B cell (primary cell): Measurements from ENCODE around the gene SETBP1. TPM values are rescaled to one million over a fixed set of nuclear protein-coding genes. Genes with fewer than 3 reads are reported as not detected.

ENCODE experiments used
- ATAC-seq: fragments of 200-7000 bp; cut with Tn5 transposase; one replicate; pipeline ENCODE4 v1.10.0; 2021; ENCODE audit warnings: low read depth, mild to moderate bottlenecking, moderate number of reproducible peaks, moderate library complexity
- CTCF ChIA-PET: fragments of 350-600 bp; sonication (Branson Sonifier 250); formaldehyde crosslinking; loops from one replicate; lab custom pipeline; 2021; ENCODE audit warnings: antibody characterized with exemption, inconsistent platforms; lab: Charles Lee
- POLR2A ChIA-PET: fragments of 350-600 bp; sonication (Branson Sonifier 250); formaldehyde crosslinking; loops from one replicate; lab custom pipeline; 2021; ENCODE audit warnings: antibody characterized with exemption; lab: Charles Lee
- DNase-seq: peaks from one replicate; pipeline ENCODE4 v3.0.0; 2013
- H2AFZ ChIP-seq: 2 replicates; pipeline ENCODE4 v1.6.1; 2012; ENCODE audit warnings: mild to moderate bottlenecking, low read depth, low read length; ENCODE audit not compliant: insufficient read depth, poor library complexity, severe bottlenecking
- H3K27ac ChIP-seq, 2 donors: 1 replicate in 1 of 2; 2 replicates in 1 of 2; pipeline ENCODE4 v1.5.1; 2012 to 2013; ENCODE audit warnings: low read length in 2 of 2, mild to moderate bottlenecking in 2 of 2, moderate library complexity in 1 of 2
- H3K27me3 ChIP-seq, 4 experiments: fragments of 200-600 bp in 1 of 4; sonication (generic) in 1 of 4; replicated peaks in 1 of 4; 1 replicate in 2 of 4; 2 replicates in 2 of 4; pipeline versions ENCODE4 v1.6.1 to v1.7.0; 2013 to 2016; ENCODE audit warnings: low read length in 3 of 4, mild to moderate bottlenecking in 2 of 4, mixed read lengths in 1 of 4, moderate library complexity in 1 of 4; ENCODE audit not compliant: insufficient read depth in 4 of 4, control insufficient read depth in 3 of 4; ENCODE audit errors: control extremely low read depth in 1 of 4
- H3K36me3 ChIP-seq, 2 experiments: replicated peaks in 1 of 2; 1 replicate in 1 of 2; 2 replicates in 1 of 2; pipeline versions ENCODE4 v1.6.1 to v1.7.1; 2013; ENCODE audit warnings: low read length in 1 of 2; ENCODE audit not compliant: insufficient read depth in 2 of 2, control insufficient read depth in 1 of 2; ENCODE audit errors: control extremely low read depth in 1 of 2, extremely low read depth in 1 of 2
- H3K4me1 ChIP-seq, 2 donors: fragments of 200-600 bp in 1 of 2; sonication (generic) in 1 of 2; 1 replicate in 1 of 2; 2 replicates in 1 of 2; pipeline versions ENCODE4 v1.5.1 to v1.6.1; 2013 to 2017; ENCODE audit warnings: low read length in 2 of 2; ENCODE audit not compliant: control insufficient read depth in 2 of 2, insufficient read depth in 2 of 2
- H3K4me2 ChIP-seq: replicated peaks from 2 replicates; pipeline ENCODE3; 2012; ENCODE audit warnings: mild to moderate bottlenecking, low read depth, low read length; ENCODE audit not compliant: poor library complexity, severe bottlenecking
- H3K4me3 ChIP-seq, 5 experiments: fragments of 200-600 bp in 1 of 5; sonication (generic) in 1 of 5; 1 replicate in 3 of 5; 2 replicates in 2 of 5; pipeline versions ENCODE4 v1.5.1 to v1.7.0; 2011 to 2016; ENCODE audit warnings: low read length in 4 of 5, mild to moderate bottlenecking in 4 of 5, low read depth in 2 of 5, control low read depth in 1 of 5, moderate library complexity in 1 of 5; ENCODE audit not compliant: insufficient read depth in 1 of 5; ENCODE audit errors: control extremely low read depth in 1 of 5, extremely low read depth in 1 of 5
- H3K79me2 ChIP-seq: fragments of 200-600 bp; sonication (generic); one replicate; pipeline ENCODE4 v1.6.0; 2016; ENCODE audit warnings: low read length; ENCODE audit not compliant: control insufficient read depth, insufficient read depth
- H3K9ac ChIP-seq: fragments of 200-600 bp; sonication (generic); 2 replicates; pipeline ENCODE4 v1.6.1; 2017; ENCODE audit warnings: mild to moderate bottlenecking, low read length, moderate library complexity
- H3K9me3 ChIP-seq, 3 donors: one replicate each; pipeline versions ENCODE4 v1.6.1 to v1.7.1; 2013; ENCODE audit warnings: low read length in 2 of 3; ENCODE audit not compliant: control insufficient read depth in 2 of 3, insufficient read depth in 1 of 3; ENCODE audit errors: control extremely low read depth in 1 of 3
- H4K20me1 ChIP-seq: 2 replicates; pipeline ENCODE4 v1.6.0; 2012; ENCODE audit warnings: mild to moderate bottlenecking, low read length; ENCODE audit not compliant: insufficient read depth, control insufficient read depth, poor library complexity, severe bottlenecking
- H3K27ac Mint-ChIP-seq: one replicate; pipeline ENCODE4 v1.8.0; 2021; ENCODE audit warnings: mixed read lengths
- H3K27me3 Mint-ChIP-seq: one replicate; pipeline ENCODE4 v1.8.0; 2021; ENCODE audit warnings: mixed read lengths
- H3K4me1 Mint-ChIP-seq: one replicate; pipeline ENCODE4 v1.8.0; 2021; ENCODE audit warnings: mixed read lengths
- H3K4me3 Mint-ChIP-seq: one replicate; pipeline ENCODE4 v1.8.0; 2021; ENCODE audit warnings: mixed read lengths
- H3K9me3 Mint-ChIP-seq: one replicate; pipeline ENCODE4 v1.8.0; 2022; ENCODE audit warnings: mixed read lengths; ENCODE audit not compliant: insufficient read depth
- EZH2 ChIP-seq: IDR thresholded peaks from 2 replicates; pipeline ENCODE4 v1.6.1; 2012; ENCODE audit warnings: borderline replicate concordance, low read depth, mild to moderate bottlenecking, moderate library complexity, low read length; ENCODE audit not compliant: insufficient read depth, poor library complexity, severe bottlenecking
- WGBS: methylation state at CpG from one replicate; pipeline ENCODE4 v1.1.5; 2013; ENCODE audit warnings: missing lambda C conversion rate; ENCODE audit not compliant: insufficient coverage; 5-methylcytosine and 5-hydroxymethylcytosine counted together
- intact Hi-C: fragments of 100-400 bp; cut with micrococcal nuclease; formaldehyde crosslinking; loops from one replicate; pipeline ENCODE4 v1.10.0; 2022
- polyA plus RNA-seq: library from polyadenylated mRNA; depleted of rRNA; stranded (reverse); fragments of >200 nt; gene quantifications from 2 replicates; pipeline ENCODE4 v1.2.3, GENCODE V29; 2012
- total RNA-seq, 2 donors: library from RNA; stranded (reverse); fragments of 120-200 nt in 1 of 2; gene quantifications; 1 replicate in 1 of 2; 2 replicates in 1 of 2; pipeline versions ENCODE4 v1.2.3 to v1.2.4, GENCODE V29; 2013 to 2022
- TF ChIP-seq, protein P1 (sequence below): fragments of 200-600 bp; IDR thresholded peaks from one replicate; pipeline ENCODE4 v1.8.0; 2022; ENCODE audit warnings: antibody characterized with exemption, mild to moderate bottlenecking

SETBP1 gene
- total and polyA plus RNA-seq, 2 donors (not counting 1 experiment from before 2014, with no cell fraction given), result 15.1 to 129 TPM

DNA sequence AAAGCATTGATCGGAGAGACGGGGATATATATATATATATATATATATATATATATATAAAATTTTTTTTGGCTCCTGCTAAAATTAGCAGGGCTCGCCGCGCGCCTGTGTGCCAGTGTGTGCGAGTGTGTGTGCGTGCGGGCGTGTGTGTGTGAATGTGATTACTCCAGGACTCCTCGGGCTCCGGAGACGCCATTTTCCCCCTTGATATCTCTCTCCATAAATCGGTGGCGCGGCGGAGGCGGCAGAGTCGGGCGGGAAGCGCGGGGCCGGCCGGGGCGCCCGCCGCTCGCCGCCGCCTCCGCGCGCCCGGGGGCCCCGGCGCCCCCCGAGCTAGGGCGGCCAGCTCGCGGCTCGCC lies 795 bp upstream of the SETBP1 start:
- 1% methylated on average over 35 of the region's 41 CpGs for WGBS
- Histone ChIP-seq H4K20me1 (peaks cover 2% of the 10 kb centered on the region), H3K27me3 (no peaks in the 10 kb centered on the region), H2AFZ (peak overlapping the region; percentile 71), H3K9me3 (no peaks in the 10 kb centered on the region), H3K9ac (peak overlapping the region; percentile 90), H3K4me1 (peaks cover 30 to 37% of the 10 kb centered on the region in 2 donors), H3K4me2 (peak overlapping the region; percentile 77), H3K79me2 (peaks cover 41% of the 10 kb centered on the region), H3K4me3 (peak overlapping the region; percentile 30 to 88 (median 76)), H3K27ac (peak overlapping the region in 1 of 2 donors; percentile 13), H3K36me3 (no peaks in the 10 kb centered on the region)
- peak; percentile 73 for DNase-seq
- H3K9me3 Mint-ChIP-seq, result no peaks in the 10 kb centered on the region
- ChIA-PET POLR2A (interaction anchor here (0.6 to 2.9 kb wide), 20 partner anchors 8 to 533 kb away, joined by 3 to 32 read pairs (median 4); no protein-coding TSS in a partner anchor), CTCF (interaction anchor here (0.7 to 2.9 kb wide), 31 partner anchors 10 to 547 kb away, joined by 3 to 57 read pairs (median 4); no protein-coding TSS in a partner anchor)
- peaks cover 7% of the 10 kb centered on the region for H3K4me1 Mint-ChIP-seq
- ATAC-seq, result peak; percentile 4
- no peak overlapping the region for H3K4me3 Mint-ChIP-seq
- peak overlapping the region; percentile 94 for H3K27ac Mint-ChIP-seq
- TF ChIP-seq, protein P1, sequence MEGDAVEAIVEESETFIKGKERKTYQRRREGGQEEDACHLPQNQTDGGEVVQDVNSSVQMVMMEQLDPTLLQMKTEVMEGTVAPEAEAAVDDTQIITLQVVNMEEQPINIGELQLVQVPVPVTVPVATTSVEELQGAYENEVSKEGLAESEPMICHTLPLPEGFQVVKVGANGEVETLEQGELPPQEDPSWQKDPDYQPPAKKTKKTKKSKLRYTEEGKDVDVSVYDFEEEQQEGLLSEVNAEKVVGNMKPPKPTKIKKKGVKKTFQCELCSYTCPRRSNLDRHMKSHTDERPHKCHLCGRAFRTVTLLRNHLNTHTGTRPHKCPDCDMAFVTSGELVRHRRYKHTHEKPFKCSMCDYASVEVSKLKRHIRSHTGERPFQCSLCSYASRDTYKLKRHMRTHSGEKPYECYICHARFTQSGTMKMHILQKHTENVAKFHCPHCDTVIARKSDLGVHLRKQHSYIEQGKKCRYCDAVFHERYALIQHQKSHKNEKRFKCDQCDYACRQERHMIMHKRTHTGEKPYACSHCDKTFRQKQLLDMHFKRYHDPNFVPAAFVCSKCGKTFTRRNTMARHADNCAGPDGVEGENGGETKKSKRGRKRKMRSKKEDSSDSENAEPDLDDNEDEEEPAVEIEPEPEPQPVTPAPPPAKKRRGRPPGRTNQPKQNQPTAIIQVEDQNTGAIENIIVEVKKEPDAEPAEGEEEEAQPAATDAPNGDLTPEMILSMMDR, result no peak
- no peak for TF ChIP-seq EZH2
- intact Hi-C loops, result loop anchor here (1.0 to 10.0 kb wide), 11 partner anchors 45 to 705 kb away; no protein-coding TSS in a partner anchor
- no peaks in the 10 kb centered on the region for H3K27me3 Mint-ChIP-seq
